ENCODE data around the gene LMAN2L.

- TF ChIP-seq CTCF (IDR thresholded peaks at IDR 0.05) = no peak
- TF ChIP-seq POLR2A (IDR thresholded peaks at IDR 0.05) = no peak
These were observed 24.2 kb downstream of the LMAN2L start for GRCh38 chr2:96715658-96716057.
